ENCODE measurements around the gene ZNF101.

GRCh38 chr19:19661675-19662251 lies 6.9 kb upstream of the ZNF101 start:
- TF ChIP-seq CTCF (IDR thresholded peaks at IDR 0.05 in 8 of 11, conservative IDR thresholded peaks at IDR 0.05 in 3 of 11) (no peak), POLR2A (IDR thresholded peaks at IDR 0.05) (no peak)
